ENCODE results near the gene CABCOCO1.

Gene CABCOCO1

GRCh38 chr10:61746377-61746776 is 83.6 kb downstream of the CABCOCO1 start:
- Histone ChIP-seq H3K27ac (ENCODE audit: low read depth, low read length) (no peak overlapping the region), H3K9ac (ENCODE audit: low read depth, low read length) (no peak overlapping the region), H3K27me3 (ENCODE audit: insufficient read depth, low read length) (no peaks in the 10 kb centered on the region), H3K4me3 (ENCODE audit: low read length) (no peak overlapping the region), H3K9me3 (ENCODE audit: insufficient read depth, low read depth, low read length) (peaks cover 3% of the 10 kb centered on the region; the same call in 1 of the 2 replicates), H3K36me3 (ENCODE audit: insufficient read depth, low read length) (no peaks in the 10 kb centered on the region), H3K4me1 (ENCODE audit: insufficient read depth, low read length) (no peaks in the 10 kb centered on the region)
- 90% methylated on average over 2 of the region's 2 CpGs for WGBS

DNA sequence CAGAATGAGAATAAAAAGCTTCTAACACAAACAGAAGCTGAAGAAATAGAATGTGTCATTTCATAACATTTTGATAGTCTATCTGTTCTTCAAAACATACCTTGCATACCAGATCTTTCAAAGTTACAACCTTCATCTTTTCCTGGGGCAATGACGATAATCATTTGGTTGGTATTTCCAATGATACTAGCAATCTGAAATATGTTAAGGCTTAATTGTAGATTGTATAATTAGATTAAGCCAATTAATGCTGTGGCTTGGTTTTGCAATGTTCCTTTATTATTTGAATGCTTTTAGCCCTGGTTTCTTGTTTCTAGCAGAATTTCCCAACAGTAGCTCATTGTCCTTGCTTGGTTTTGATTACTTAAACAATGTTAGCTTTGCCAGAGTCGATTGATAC is 84.6 kb downstream of the CABCOCO1 start:
- H3K9me3 ChIP-seq (ENCODE audit: insufficient read depth, low read depth, low read length): peaks cover 3% of the 10 kb centered on the region; the same call in 1 of the 2 replicates
- 100% methylated on average over 2 of the region's 2 CpGs for WGBS
- H3K36me3 ChIP-seq (ENCODE audit: insufficient read depth, low read length): no peaks in the 10 kb centered on the region

DNA sequence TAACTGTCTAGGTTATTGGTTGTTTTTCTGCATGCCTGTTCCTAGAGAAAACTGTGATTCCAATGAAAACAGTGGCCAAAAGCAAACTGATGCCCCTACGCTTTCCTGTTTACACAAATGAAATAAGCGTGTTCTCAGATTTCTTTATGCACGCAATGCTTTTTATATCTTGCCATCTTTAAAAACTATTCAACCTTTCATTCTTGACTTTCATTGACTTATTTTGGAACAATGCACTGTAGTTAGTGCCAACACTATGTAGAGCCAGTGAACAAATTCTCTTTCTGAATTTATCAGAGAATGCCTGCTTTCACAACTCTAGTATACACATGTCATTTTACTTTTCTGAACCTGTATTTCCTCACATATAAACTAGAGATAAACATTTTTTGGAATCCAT is 86.6 kb downstream of the CABCOCO1 start:
- no peak overlapping the region for H3K4me3 ChIP-seq (ENCODE audit: low read length)
- 99% methylated on average over 3 of the region's 3 CpGs for WGBS
- peaks cover 24% of the 10 kb centered on the region for H3K4me1 ChIP-seq (ENCODE audit: insufficient read depth, low read length)
- no peaks in the 10 kb centered on the region for H3K36me3 ChIP-seq (ENCODE audit: insufficient read depth, low read length)
- no peak overlapping the region for H3K9ac ChIP-seq (ENCODE audit: low read depth, low read length)
- no peaks in the 10 kb centered on the region for H3K27me3 ChIP-seq (ENCODE audit: insufficient read depth, low read length)
- H3K9me3 ChIP-seq (ENCODE audit: insufficient read depth, low read depth, low read length): peaks cover 1% of the 10 kb centered on the region; the same call in 1 of the 2 replicates
- H3K27ac ChIP-seq (ENCODE audit: low read depth, low read length): no peak overlapping the region

More for the DNA sequence above, 84.6 kb downstream of the CABCOCO1 start:
- Histone ChIP-seq H3K27ac (ENCODE audit: low read depth, low read length) (no peak overlapping the region), H3K4me3 (ENCODE audit: low read length) (no peak overlapping the region), H3K27me3 (ENCODE audit: insufficient read depth, low read length) (no peaks in the 10 kb centered on the region), H3K4me1 (ENCODE audit: insufficient read depth, low read length) (peaks cover 7% of the 10 kb centered on the region), H3K9ac (ENCODE audit: low read depth, low read length) (no peak overlapping the region)

DNA sequence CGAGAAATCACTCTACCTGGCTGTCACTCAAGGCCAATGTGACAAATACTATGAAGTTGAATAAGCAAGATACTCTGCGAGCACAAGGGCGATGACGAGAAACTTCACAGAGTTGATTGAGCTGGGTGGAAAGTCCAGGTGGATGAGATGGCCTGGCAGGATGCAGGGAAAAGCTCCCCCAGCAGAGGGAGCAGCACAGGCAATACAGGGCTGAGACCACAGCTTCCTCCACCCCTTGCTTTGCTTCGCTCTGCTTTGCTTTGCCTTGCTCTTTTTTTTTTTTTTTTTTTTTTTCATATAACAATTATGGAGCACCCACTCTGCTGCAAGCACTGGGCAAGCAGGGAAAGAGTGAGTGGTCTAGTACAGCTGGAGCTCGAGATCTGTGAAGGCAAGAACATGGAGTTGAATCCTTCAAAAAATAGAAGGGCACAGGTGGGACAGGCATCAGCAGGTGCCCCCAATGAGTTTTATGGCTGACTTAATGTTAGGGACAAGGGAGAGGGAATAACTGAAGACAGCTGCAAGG is 88.3 kb downstream of the CABCOCO1 start:
- H3K9ac ChIP-seq (ENCODE audit: low read depth, low read length): no peak overlapping the region
- H3K4me3 ChIP-seq (ENCODE audit: low read length): no peak overlapping the region
- 75% methylated on average over 6 of the region's 6 CpGs for WGBS
- H3K4me1 ChIP-seq (ENCODE audit: insufficient read depth, low read length): peaks cover 39% of the 10 kb centered on the region
- no peaks in the 10 kb centered on the region for H3K9me3 ChIP-seq (ENCODE audit: insufficient read depth, low read depth, low read length)
- H3K36me3 ChIP-seq (ENCODE audit: insufficient read depth, low read length): no peaks in the 10 kb centered on the region
- no peaks in the 10 kb centered on the region for H3K27me3 ChIP-seq (ENCODE audit: insufficient read depth, low read length)
- no peak overlapping the region for H3K27ac ChIP-seq (ENCODE audit: low read depth, low read length)

GRCh38 chr10:61751599-61751998 is 88.9 kb downstream of the CABCOCO1 start:
- no peak overlapping the region for H3K4me3 ChIP-seq (ENCODE audit: low read length)

DNA sequence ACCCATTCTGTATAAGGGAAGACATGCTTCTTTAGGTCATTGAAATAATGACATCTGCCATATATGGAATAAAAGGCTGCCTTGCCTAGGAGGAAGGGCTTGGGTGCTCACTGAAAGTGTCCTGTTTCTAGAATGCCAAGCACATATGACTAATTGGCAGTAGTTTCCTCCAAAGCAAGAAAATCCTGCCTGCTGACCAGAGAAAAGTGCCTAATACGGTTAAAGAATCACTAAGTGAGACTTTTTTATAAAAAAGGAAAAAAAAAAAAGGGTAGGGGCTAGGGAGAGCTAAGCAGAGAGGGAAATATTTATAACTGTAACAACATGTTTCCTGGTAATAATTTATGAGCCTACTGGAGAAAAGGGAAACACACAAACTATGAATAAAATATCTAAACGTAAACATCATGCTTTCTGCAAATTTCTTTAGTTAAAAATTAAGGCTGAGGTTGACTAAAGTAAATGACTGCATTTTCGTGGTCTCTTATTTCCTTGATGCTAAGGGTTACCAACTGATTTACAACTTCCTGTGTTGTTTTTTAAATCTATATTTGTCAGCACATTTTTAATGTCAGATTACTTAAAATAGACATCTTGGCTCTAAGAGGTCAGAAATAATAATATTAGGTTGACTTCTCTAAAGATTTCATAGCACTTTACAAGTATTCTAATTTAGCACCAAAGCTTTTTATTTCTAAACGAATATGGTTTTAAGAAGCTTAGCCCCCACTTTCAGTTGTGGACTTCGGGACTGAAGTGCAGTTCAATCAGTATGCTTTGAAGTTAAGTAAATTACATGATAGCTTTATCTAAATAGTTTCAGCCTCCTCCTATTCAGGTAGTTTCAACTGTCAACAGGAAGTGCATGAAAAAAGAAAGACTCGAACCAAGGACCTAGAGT is 89.6 kb downstream of the CABCOCO1 start:
- H3K4me1 ChIP-seq (ENCODE audit: insufficient read depth, low read length): peaks cover 39% of the 10 kb centered on the region
- 90% methylated on average over 5 of the region's 6 CpGs for WGBS
- H3K27ac ChIP-seq (ENCODE audit: low read depth, low read length): no peak overlapping the region

More at GRCh38 chr10:61751599-61751998, 88.9 kb downstream of the CABCOCO1 start:
- Histone ChIP-seq H3K4me1 (ENCODE audit: insufficient read depth, low read length) (peaks cover 39% of the 10 kb centered on the region), H3K27me3 (ENCODE audit: insufficient read depth, low read length) (no peaks in the 10 kb centered on the region), H3K9ac (ENCODE audit: low read depth, low read length) (no peak overlapping the region), H3K9me3 (ENCODE audit: insufficient read depth, low read depth, low read length) (no peaks in the 10 kb centered on the region), H3K27ac (ENCODE audit: low read depth, low read length) (no peak overlapping the region), H3K36me3 (ENCODE audit: insufficient read depth, low read length) (no peaks in the 10 kb centered on the region)
- 99% methylated on average over 3 of the region's 3 CpGs for WGBS

DNA sequence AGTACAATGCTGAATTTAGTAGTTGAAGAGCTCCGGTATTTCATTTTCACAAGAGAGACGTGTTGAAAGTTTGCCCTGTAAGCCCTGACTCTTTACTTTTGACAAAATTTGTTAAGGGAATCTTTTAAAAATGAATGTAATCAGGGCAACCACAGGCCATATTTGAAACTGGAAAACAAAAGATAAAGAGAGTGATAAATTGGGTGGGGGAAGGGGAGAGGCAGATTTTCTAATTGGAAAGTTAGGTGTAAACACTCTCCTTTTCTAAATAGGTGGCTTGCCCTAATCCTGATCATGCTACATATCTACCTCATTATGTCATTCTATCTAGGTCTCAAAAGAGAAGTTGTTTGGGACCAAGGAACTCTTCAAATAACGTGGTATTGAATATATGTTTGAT is 90.7 kb downstream of the CABCOCO1 start:
- H3K9ac ChIP-seq (ENCODE audit: low read depth, low read length): no peak overlapping the region
- no peak overlapping the region for H3K27ac ChIP-seq (ENCODE audit: low read depth, low read length)
- no peaks in the 10 kb centered on the region for H3K36me3 ChIP-seq (ENCODE audit: insufficient read depth, low read length)
- WGBS: 92% methylated on average over 3 of the region's 3 CpGs
- peaks cover 45% of the 10 kb centered on the region for H3K4me1 ChIP-seq (ENCODE audit: insufficient read depth, low read length)
- H3K4me3 ChIP-seq (ENCODE audit: low read length): no peak overlapping the region
- H3K27me3 ChIP-seq (ENCODE audit: insufficient read depth, low read length): no peaks in the 10 kb centered on the region
- no peaks in the 10 kb centered on the region for H3K9me3 ChIP-seq (ENCODE audit: insufficient read depth, low read depth, low read length)

More for the DNA sequence above, 89.6 kb downstream of the CABCOCO1 start:
- Histone ChIP-seq H3K27me3 (ENCODE audit: insufficient read depth, low read length) (no peaks in the 10 kb centered on the region), H3K9ac (ENCODE audit: low read depth, low read length) (no peak overlapping the region), H3K4me3 (ENCODE audit: low read length) (no peak overlapping the region), H3K36me3 (ENCODE audit: insufficient read depth, low read length) (no peaks in the 10 kb centered on the region), H3K9me3 (ENCODE audit: insufficient read depth, low read depth, low read length) (no peaks in the 10 kb centered on the region)

DNA sequence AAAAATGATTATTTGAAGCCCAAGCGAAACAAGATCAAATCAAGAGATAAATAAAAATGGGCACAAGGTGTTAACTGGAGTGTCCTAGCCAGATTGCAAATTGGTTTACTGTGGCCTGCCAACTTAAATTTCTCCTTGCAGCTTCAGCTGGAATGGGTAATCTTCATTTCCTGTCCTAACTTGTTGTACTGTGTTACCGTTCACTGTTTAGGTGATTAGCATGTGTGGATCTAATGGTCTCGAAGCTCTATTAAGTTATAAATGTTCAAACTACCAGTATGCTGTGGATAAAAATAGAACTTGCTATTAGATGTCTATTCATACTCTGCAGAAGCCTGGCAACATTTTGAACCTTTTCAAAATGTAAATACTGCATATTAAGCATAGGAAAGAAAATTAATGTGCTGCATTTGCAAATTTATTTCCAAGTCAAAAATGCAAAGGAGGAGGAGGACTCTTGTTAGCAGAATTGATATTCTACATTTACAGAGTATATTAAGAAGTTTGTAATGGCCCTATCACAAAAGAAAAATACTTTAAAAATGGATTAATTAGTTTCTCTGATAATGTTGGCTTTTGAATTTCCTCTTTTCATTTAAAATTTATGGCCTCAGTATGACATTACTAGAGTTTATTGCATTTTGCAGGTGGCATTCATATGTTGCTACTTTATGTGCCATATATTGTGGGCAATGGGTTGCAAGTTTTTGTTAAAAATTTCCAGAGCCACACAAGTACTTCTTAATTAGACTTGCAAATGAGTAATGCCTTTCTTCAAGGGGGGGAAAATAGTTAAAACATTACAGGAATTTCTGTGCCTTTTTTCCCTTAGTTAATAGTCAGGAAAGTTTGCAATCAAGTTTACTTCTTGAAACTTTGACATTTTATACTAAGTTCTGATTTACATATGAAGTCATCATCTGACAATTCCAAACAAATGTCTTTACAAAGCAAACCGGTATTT is 92.1 kb downstream of the CABCOCO1 start:
- no peaks in the 10 kb centered on the region for H3K27me3 ChIP-seq (ENCODE audit: insufficient read depth, low read length)
- peaks cover 45% of the 10 kb centered on the region for H3K4me1 ChIP-seq (ENCODE audit: insufficient read depth, low read length)
- H3K27ac ChIP-seq (ENCODE audit: low read depth, low read length): no peak overlapping the region
- H3K4me3 ChIP-seq (ENCODE audit: low read length): no peak overlapping the region
- H3K9me3 ChIP-seq (ENCODE audit: insufficient read depth, low read depth, low read length): no peaks in the 10 kb centered on the region
- H3K36me3 ChIP-seq (ENCODE audit: insufficient read depth, low read length): no peaks in the 10 kb centered on the region
- 88% methylated on average over 4 of the region's 4 CpGs for WGBS
- no peak overlapping the region for H3K9ac ChIP-seq (ENCODE audit: low read depth, low read length)

GRCh38 chr10:61757001-61757400 is 94.3 kb downstream of the CABCOCO1 start:
- Histone ChIP-seq H3K9me3 (ENCODE audit: insufficient read depth, low read depth, low read length) (no peaks in the 10 kb centered on the region), H3K27me3 (ENCODE audit: insufficient read depth, low read length) (no peaks in the 10 kb centered on the region), H3K4me1 (ENCODE audit: insufficient read depth, low read length) (peaks cover 41% of the 10 kb centered on the region), H3K9ac (ENCODE audit: low read depth, low read length) (no peak overlapping the region), H3K27ac (ENCODE audit: low read depth, low read length) (no peak overlapping the region), H3K36me3 (ENCODE audit: insufficient read depth, low read length) (no peaks in the 10 kb centered on the region), H3K4me3 (ENCODE audit: low read length) (no peak overlapping the region)
- WGBS: 95% methylated on average over 2 of the region's 3 CpGs

DNA sequence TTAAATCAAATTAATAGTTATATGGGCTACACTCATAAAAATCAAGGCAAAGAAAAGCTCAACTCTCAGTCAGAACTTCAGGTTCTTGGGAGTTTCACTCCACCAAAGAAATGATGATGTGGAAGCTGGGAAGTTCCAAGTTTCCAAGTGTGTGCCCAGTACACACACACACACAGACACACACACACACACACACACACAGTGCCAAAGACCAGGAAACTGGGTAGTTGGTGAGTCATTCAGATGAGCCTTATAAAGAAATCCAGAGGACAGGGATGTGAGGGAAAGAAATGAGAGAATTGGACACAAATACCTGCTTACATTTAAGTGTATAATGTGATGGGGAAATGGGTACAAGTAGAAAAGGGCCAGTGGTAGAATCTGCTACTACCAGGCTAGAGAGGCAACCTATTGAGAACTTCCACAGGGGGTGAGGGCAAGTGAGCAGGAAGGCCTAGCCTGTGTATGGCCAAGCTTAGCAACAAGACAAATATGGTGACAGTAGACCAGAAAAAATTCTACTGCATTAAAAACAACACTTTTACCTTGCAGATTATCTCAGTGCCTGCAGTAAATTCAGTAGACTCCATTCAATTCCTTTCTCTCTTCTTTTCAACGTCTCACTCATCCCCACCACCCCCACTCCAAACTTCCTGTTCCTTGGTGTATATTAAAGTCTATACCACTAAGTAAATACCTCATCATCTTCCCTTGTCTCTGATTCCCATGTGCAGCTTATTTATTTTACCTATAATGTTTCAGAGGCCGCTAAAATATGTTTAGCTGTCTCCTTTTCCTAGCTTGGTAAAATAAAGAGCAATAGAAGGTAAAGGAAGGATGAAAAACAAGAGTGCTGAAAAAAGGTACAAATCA is 95.0 kb downstream of the CABCOCO1 start:
- peaks cover 34% of the 10 kb centered on the region for H3K4me1 ChIP-seq (ENCODE audit: insufficient read depth, low read length)
- no peaks in the 10 kb centered on the region for H3K27me3 ChIP-seq (ENCODE audit: insufficient read depth, low read length)
- no peak overlapping the region for H3K4me3 ChIP-seq (ENCODE audit: low read length)
- no peaks in the 10 kb centered on the region for H3K36me3 ChIP-seq (ENCODE audit: insufficient read depth, low read length)
- WGBS: 82% methylated on average over 2 of the region's 2 CpGs
- no peaks in the 10 kb centered on the region for H3K9me3 ChIP-seq (ENCODE audit: insufficient read depth, low read depth, low read length)
- H3K9ac ChIP-seq (ENCODE audit: low read depth, low read length): no peak overlapping the region
- H3K27ac ChIP-seq (ENCODE audit: low read depth, low read length): no peak overlapping the region

All from HUES64 (cell line).